ENCODE data around the gene MDM2.

The MDM2 gene

DNA sequence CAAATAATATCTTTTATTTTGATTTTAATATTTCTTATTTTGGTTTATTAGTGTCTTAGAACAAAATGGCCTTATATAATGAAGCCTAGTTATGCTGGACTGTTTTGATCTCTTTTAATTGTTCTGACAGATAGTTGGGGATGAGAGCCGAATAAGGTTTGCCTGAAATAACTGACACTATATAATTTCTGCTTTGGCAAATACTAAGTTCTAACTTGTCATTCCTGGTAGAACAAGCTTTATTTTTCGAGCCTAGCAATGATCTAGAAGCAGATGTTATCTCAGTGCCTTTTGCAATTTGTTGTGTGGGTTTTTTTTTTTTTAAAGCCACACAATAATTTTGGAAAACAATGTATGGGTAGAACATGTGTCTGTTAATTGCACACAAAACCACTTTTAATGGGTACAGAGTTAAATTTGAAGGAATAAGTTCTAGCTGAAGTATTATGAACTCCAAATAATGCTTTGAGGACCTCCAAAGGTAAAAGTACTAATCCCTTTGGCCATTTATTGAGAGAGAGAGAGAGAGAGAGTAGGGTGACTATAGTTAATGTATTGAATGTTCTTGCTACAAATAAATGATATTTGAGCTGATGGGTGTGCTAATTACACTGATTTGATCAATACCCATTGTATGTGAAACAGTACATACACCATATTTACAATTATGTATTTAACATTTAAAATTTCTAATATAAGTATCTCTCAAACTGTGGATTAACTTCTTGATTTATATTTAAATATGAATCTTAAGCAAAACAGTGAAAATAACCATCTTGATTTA is 35.0 kb downstream of the MDM2 start:
- in situ Hi-C loops (cut with HindIII; ENCODE audit: low pct_unique_long_range_greater_than_20kb, low sequenced_read_pairs), result no loop called here
- no peak for DNase-seq (ENCODE audit: low read depth in 1 of 2, low spot score in 1 of 2)
- TF ChIP-seq JUND (IDR thresholded peaks at IDR 0.05; ENCODE audit: low read depth), result no peak

- no peak for DNase-seq (ENCODE audit: low read depth in 1 of 2, low spot score in 1 of 2)
- in situ Hi-C loops (cut with HindIII; ENCODE audit: low pct_unique_long_range_greater_than_20kb, low sequenced_read_pairs), result no loop called here
- TF ChIP-seq JUND (IDR thresholded peaks at IDR 0.05; ENCODE audit: low read depth), result no peak
Observed at GRCh38 chr12:68844318-68844745, 36.4 kb downstream of the MDM2 start.

DNA sequence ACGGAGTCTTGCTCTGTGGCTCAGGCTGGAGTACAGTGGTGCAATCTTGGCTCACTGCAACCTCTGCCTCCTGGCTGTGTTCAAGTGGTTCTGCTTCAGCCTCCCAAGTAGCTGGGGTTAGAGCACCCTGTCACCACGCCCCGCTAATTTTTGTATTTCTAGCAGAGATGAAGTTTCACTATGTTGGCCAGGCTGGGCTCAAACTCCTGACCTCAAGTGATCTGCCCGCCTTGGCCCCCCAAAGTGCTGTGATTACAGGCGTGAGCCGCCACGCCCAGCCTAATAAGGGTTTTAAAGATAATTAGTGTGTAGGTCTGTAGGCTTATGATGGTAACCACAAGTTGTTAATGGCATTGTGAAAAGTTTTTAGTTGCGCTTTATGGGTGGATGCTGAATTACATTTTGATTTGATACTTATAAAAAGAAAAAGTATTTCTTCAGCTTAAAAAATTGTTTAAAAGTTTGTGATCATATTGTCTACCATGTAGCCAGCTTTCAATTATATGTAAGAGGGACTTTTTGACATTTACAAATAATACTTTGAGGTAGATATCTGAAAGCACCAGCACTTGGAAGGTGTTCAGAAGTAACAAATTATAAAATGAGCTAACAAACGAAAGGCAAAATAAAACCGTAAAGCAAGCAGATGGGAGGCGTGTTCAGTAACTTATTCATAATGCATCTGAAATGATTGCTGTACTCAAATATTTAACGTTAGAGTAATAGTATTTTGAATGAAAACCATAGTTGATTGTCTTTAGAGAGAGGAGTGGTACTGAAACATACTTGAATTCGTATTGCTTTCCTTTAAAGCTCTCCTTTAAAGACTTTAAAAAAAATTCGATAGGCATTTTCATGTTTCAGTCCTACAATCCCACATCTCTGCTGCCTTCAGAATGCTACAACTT is 37.1 kb downstream of the MDM2 start:
- TF ChIP-seq JUND (IDR thresholded peaks at IDR 0.05; ENCODE audit: low read depth), result no peak
- in situ Hi-C loops (cut with HindIII; ENCODE audit: low pct_unique_long_range_greater_than_20kb, low sequenced_read_pairs), result no loop called here
- DNase-seq (ENCODE audit: low read depth in 1 of 2, low spot score in 1 of 2), result no peak

DNA sequence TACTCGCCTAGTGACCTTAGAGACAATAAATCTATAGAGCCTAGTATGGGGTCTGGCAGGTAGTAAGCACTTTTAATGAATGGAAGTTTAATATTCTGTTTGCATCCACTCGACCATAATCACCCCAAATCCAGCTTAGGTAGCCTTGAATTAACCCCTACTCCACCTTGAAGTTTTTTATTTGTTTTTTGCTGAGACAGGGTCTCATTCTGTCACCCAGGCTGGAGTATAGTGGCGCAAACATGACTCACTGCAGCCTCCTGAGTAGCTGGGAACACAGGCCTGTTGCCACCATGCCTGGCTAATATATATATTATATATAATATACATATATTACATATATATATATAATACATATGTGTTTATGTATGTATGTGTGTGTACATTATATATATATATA is 38.8 kb downstream of the MDM2 start:
- in situ Hi-C loops (cut with HindIII; ENCODE audit: low pct_unique_long_range_greater_than_20kb, low sequenced_read_pairs), result no loop called here
- DNase-seq (ENCODE audit: low read depth in 1 of 2, low spot score in 1 of 2), result no peak
- TF ChIP-seq JUND (IDR thresholded peaks at IDR 0.05; ENCODE audit: low read depth), result no peak

DNA sequence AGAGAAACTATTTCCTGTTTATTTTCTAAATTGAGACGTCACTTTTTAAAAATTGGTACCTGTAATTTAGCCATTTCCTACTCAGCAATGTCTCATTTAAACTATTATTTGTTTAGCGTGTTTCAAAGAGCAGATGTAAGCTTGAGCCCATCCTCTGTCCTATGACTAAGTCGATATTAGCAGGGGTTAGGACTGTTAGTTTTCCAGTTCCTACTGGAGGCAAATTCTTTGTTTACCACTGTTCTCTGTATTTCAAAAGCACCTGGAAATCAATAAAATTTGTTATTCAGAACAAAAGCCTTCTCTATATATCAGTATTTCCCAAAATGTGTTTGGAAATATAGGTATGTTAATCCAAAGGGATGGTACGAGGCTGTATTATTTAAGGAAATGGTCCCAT is 42.4 kb downstream of the MDM2 start:
- no peak for DNase-seq (ENCODE audit: low read depth in 1 of 2, low spot score in 1 of 2)
- in situ Hi-C loops (cut with HindIII; ENCODE audit: low pct_unique_long_range_greater_than_20kb, low sequenced_read_pairs), result no loop called here
- TF ChIP-seq JUND (IDR thresholded peaks at IDR 0.05; ENCODE audit: low read depth), result no peak

- TF ChIP-seq JUND (IDR thresholded peaks at IDR 0.05; ENCODE audit: low read depth), result no peak
- in situ Hi-C loops (cut with HindIII; ENCODE audit: low pct_unique_long_range_greater_than_20kb, low sequenced_read_pairs), result no loop called here
- DNase-seq (ENCODE audit: low read depth in 1 of 2, low spot score in 1 of 2), result no peak
Observed at GRCh38 chr12:68851592-68852306, 43.8 kb downstream of the MDM2 start.

GRCh38 chr12:68853396-68854077 is 45.6 kb downstream of the MDM2 start:
- in situ Hi-C loops (cut with HindIII; ENCODE audit: low pct_unique_long_range_greater_than_20kb, low sequenced_read_pairs), result no loop called here
- DNase-seq (ENCODE audit: low read depth in 1 of 2, low spot score in 1 of 2), result no peak
- TF ChIP-seq JUND (IDR thresholded peaks at IDR 0.05; ENCODE audit: low read depth), result no peak

DNA sequence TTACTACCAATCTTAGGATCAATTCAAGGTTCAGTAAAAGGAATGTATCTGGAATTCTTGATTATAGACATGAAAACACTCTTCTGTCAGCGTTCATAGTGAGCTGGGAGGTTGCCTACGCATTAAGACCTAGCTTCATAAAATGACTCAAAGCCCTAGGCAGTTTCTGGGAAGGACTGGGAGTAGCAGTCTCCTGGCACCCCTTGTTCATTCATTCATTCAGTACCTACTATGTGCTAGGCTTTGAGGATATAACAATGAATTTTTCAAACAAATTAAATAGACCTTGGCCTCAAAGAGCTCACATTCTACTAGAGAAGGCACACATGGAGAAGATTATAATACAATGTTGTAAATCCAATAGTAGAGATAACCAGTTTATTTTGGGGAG is 46.1 kb downstream of the MDM2 start:
- in situ Hi-C loops (cut with HindIII; ENCODE audit: low pct_unique_long_range_greater_than_20kb, low sequenced_read_pairs), result no loop called here
- DNase-seq (ENCODE audit: low read depth in 1 of 2, low spot score in 1 of 2), result no peak
- TF ChIP-seq JUND (IDR thresholded peaks at IDR 0.05; ENCODE audit: low read depth), result no peak

DNA sequence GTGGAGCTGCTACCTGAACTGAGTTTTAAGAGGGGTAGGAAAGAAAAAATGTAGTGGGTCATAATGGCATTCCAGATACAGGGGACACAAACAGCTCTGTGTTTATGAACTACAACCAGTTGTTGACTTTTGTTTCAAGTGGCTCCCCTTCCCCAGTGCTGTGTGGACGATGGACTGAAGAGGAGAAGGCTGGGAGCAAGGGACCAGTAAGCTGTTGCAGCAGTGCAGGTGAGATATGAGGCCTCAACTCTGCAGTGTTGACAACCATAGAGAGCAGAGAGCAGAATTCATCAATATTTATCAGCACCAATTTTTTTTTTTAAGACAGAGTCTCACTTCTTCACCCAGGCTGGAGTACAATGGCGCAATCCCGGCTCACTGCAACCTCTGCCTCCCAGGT is 46.6 kb downstream of the MDM2 start:
- TF ChIP-seq JUND (IDR thresholded peaks at IDR 0.05; ENCODE audit: low read depth), result no peak
- DNase-seq (ENCODE audit: low read depth in 1 of 2, low spot score in 1 of 2), result no peak
- in situ Hi-C loops (cut with HindIII; ENCODE audit: low pct_unique_long_range_greater_than_20kb, low sequenced_read_pairs), result no loop called here

DNA sequence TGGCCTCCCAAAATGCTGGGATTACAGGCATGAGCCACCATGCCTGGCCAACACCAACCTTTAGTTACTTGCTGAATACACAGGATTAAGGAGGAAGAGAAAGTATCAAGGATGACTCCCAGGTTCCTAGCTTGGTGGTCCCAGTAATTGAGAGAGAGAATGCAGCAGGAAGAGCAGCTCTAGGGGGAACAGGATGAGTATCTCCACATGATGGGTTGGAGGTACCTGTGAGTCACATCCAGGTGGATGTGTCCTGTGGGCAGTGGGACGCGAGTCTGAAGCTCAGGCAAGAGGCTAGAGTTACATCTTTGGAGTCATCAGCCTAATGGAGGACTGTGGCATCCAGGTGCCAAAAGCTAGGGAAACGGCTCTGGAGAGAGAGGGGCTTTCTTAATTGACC is 47.1 kb downstream of the MDM2 start:
- in situ Hi-C loops (cut with HindIII; ENCODE audit: low pct_unique_long_range_greater_than_20kb, low sequenced_read_pairs), result no loop called here
- DNase-seq (ENCODE audit: low read depth in 1 of 2, low spot score in 1 of 2), result no peak
- TF ChIP-seq JUND (IDR thresholded peaks at IDR 0.05; ENCODE audit: low read depth), result no peak

GRCh38 chr12:68855771-68856170 is 47.8 kb downstream of the MDM2 start:
- no peak for TF ChIP-seq JUND (IDR thresholded peaks at IDR 0.05; ENCODE audit: low read depth)

GRCh38 chr12:68856510-68856909 is 48.5 kb downstream of the MDM2 start:
- in situ Hi-C loops (cut with HindIII; ENCODE audit: low pct_unique_long_range_greater_than_20kb, low sequenced_read_pairs), result no loop called here
- DNase-seq (ENCODE audit: low read depth in 1 of 2, low spot score in 1 of 2), result no peak
- no peak for TF ChIP-seq JUND (IDR thresholded peaks at IDR 0.05; ENCODE audit: low read depth)

More at GRCh38 chr12:68855771-68856170, 47.8 kb downstream of the MDM2 start:
- in situ Hi-C loops (cut with HindIII; ENCODE audit: low pct_unique_long_range_greater_than_20kb, low sequenced_read_pairs), result no loop called here
- no peak for DNase-seq (ENCODE audit: low read depth in 1 of 2, low spot score in 1 of 2)
